ENCODE results near the gene APLNR. TPM values are rescaled to one million over a fixed set of nuclear protein-coding genes. Genes with fewer than 3 reads are reported as not detected.

The APLNR gene
- total RNA-seq, 1 donor: under 0.01 TPM

Other genes with a start within 250 kb of the APLNR start
- not detected for gene OR5AK2, start 248.3 kb downstream of the APLNR start, total RNA-seq
- gene LRRC55, start 55.3 kb downstream of the APLNR start, total RNA-seq: under 0.01 TPM
- 7.0 TPM for gene TNKS1BP1, start 87.7 kb upstream of the APLNR start, total RNA-seq
- gene SSRP1, start 98.6 kb upstream of the APLNR start, total RNA-seq: 89.9 TPM
- gene P2RX3, start 101.1 kb upstream of the APLNR start, total RNA-seq: not detected
- gene PRG3, start 143.9 kb upstream of the APLNR start, total RNA-seq: not detected
- gene PRG2, start 153.4 kb upstream of the APLNR start, total RNA-seq: 5.4 TPM
- gene SLC43A3, start 189.9 kb upstream of the APLNR start, total RNA-seq: 93.7 TPM
- gene RTN4RL2, start 223.3 kb upstream of the APLNR start, total RNA-seq: 0.27 TPM